Middle frontal gyrus (tissue), 1 donor: ENCODE data around the gene ETNK1.

ENCODE experiments used
- DNase-seq: peaks from one replicate; pipeline ENCODE4 v3.0.0-alpha.2; 2015; ENCODE audit warnings: low spot score; ENCODE audit errors: extremely low spot score

Gene ETNK1

DNA sequence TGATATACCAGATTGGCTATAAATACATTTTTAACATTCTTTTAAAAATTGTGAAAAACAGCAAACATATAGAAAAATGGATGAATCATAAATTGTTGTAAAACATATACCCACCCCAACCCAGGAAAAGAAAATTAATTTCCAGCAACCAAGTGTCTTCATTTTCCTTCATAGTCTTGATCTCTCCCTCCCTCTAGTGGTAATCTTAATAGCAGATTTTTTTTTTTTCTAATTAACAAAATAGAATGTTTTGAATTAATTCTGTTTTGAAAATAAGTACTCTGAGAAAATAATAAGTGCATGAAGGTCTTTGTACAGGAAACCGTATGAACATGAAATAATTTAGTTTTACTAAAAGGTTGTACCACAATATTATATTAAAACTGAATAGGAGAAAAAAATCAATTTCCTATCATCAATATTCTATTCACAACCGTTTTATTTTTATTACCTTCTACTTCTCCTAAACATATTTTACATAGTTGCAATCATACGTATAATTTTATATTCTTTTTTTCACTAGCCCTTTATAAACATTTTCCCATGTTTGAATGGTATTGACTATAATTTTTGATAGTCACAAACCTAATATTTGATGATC is 7.0 kb downstream of the ETNK1 start:
- DNase-seq: no peak

DNA sequence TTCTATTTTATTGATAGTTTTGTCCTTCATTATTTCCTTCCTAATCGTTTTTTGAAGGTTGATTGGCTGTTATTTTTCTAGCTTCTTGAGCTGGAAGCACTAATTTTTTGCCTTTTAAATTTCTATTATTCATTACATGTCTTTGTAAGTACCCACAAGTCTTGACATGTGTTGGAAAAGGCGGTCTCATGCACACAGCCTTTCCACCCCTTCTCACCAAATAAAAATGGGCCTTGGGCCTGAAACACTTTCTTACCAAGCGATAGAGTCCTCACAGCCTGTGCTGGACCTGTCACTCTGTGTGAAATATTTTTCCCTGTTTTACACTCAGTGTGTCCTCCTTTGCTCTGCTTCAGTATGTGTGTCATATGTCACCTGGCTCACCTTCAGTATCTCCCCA is 9.9 kb downstream of the ETNK1 start:
- DNase-seq: no peak

DNA sequence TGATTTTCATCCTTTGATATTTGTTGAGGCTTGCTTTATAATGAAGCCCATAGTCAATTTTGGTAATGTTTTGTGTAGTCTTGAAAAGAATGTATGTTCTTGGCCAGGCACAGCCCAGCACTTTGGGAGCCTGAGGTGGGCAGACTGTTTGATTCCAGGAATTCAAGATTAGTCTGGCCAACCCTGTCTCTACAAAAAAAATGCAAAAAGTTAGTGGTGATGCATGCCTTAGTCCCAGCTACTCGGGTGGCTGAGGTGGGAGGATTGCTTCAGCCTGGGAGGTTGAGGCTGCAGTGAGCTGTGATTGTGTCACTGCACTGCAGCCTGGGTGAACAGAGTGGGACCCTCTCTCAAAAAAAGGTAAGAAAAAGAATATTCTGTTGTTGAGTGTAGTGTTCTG is 10.8 kb downstream of the ETNK1 start:
- DNase-seq: no peak

DNA sequence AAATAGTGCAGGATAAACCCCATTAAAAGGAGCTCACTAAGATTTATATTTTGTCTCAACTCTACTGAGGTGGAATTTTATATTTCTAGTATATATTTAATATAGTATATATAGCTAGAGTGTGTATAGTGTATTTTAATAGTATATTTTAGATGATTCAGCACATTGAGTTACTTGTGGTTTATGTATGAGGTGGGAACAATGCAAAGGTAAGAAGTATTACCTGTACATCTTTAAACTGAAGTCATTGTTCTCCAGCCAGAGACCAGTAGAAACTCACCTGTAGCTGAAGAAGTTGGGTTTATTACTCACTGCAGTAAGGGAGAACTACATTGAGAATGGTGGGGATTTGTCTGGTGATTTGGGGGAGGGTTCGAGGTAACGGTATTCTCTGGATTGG is 15.9 kb downstream of the ETNK1 start:
- DNase-seq: no peak

DNA sequence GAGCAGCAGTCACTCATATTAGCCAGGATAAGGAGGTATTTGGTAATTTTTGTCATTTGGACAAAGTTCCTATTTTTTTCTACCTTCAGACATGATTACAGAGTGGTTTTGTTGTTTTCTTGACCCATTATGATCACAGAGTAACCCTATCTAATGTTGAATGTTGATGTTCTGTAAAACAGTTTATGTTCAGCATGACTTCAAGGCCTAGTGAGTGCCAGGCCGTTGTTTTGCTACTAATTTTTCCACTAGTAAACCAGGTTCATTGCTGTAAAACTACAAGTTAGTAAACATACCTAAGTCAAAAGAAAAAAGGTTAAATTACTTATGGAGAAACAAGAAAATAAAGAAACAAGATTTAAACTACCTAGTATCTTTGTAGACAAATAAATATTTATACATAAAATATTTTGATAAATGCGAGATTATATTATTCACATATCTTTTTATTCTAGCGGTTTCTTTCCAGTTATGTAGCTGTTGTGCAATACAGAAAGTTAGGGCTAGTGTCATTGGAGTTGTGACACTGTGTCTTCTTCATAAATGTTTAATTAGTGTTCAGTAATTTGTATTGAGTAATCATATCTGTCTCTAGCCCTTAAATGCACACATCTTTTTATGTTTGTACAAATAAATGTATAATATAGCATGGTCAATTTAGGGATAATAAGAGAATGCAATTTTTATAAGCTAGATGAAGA is 16.5 kb downstream of the ETNK1 start:
- DNase-seq: no peak

DNA sequence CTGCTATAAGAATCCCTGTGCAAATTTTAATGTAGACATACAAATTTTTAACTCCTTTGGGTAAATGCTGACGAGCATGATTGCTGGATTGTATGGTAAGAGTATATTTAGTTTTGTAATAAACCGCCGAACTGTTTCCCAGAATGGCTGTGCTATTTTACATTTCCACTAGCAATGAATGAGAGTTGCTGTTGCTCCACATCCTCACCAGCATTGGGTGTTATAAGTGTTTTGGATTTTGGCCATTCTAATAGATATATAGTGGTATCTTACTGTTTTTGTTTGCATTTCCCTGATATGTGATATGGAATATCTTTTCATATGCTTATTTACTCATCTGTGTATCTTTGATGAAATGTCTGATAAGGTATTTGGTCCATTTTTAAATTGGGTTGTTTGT is 23.7 kb downstream of the ETNK1 start:
- no peak for DNase-seq

DNA sequence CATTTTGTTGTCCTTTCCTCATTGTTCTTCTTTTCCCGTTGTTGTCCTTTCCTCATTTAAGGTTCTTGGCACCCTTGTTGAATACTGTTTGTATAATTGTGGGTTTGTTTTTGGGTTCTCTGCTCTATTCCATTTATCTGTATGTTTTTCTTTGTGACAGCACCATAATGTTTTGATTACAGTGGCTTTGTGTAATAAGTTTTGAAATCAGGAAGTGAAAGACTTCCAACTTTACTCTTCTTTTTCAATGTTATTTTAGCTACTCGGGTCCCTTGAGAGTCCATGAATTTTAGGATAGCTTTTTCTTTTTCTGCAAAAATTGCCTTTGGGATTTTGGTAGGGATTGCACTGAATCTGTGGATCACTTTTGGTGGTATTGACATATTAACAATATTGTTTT is 28.1 kb downstream of the ETNK1 start:
- DNase-seq: no peak

DNA sequence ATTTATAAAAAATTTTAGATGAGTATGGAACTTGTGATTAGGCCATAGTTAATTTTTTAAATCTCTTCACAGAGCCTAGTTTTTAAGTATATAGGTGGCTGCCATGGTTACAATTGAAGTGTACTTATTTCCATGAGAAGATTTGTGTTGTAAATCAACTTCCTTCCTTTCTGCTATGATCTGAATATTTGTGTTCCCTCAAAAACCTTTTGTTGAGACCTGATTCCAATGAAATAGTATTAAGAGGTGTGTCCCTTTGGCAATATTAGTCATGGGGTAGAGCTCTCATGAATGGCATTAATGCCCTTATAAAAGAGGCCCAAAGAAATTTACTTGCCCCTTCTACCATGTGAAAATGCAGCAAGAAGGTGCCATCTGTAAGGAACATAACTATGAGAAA is 28.8 kb downstream of the ETNK1 start:
- no peak for DNase-seq

DNA sequence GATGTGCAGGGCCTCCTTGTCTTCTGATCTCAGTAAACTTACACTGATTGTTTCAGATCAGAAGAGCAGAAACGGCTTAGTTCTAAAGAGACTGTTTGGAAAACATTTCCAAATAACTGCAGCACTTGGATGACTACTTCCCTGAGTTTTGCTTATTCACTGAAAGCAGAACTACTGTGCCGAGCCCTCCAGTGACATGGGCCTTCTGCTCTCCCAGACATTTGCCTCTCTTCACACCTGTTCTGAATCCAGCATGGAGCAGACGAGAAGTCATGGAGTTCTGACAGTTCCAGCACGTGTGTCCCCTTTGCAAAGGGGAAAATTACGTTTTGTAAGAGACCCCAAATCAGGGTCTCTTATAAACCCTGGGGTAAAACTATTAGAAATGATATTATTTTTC is 31.4 kb downstream of the ETNK1 start:
- no peak for DNase-seq

DNA sequence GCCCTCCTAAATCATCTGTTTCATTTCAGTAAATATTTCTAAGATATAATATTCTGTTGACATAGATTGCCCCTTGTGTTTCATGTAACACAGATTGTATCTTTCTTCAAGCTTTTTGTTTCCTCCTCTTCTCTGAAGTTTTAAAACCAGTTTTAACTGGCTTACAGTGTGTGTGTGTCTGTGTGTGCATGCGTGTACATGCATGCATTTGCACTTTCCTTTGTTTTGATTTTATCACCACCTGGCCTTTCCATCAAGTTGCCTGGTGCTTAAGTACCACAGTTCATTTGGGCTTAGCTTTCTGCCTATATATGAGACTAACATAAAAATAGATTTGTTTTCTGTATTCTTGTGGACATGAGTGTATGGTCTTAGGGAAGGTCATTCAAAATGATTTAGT is 31.9 kb downstream of the ETNK1 start:
- DNase-seq: no peak

DNA sequence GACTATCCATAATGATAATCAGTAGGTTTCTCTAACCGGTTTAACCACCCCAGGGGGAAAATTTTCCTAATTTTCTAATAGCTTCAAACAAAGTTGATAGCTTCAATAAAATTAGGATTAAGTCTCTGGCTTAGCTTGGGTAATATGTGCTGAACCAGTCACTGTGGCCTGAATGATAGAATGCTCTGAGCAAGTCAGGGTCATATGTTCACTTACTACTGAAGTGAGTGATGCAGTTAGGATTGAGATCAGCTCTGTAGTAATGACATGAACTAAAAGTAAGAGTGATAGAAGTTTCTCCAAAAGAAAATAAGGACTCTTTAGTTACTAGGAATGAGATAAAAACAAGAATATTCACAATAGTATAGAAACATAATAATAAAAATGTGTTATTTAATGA is 32.6 kb downstream of the ETNK1 start:
- DNase-seq: no peak

DNA sequence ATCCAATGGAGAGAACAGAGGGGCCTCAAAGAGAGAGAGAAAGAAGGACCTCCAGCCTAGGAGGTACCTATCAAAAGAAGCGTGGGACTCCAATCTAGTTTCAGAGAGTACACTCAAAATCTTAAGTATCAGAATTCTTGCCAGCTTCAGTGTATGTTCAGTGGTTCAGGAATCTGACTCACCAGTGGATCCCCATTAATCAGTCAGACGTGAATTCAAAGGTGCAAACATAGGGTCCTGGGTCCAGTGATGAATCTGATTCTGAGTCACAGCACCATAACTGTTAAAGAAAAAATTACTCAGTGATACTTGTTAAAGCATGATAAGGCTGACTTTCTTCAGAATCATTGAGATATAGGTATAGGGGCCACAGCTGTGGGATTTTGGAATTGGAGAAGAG is 33.2 kb downstream of the ETNK1 start:
- no peak for DNase-seq

DNA sequence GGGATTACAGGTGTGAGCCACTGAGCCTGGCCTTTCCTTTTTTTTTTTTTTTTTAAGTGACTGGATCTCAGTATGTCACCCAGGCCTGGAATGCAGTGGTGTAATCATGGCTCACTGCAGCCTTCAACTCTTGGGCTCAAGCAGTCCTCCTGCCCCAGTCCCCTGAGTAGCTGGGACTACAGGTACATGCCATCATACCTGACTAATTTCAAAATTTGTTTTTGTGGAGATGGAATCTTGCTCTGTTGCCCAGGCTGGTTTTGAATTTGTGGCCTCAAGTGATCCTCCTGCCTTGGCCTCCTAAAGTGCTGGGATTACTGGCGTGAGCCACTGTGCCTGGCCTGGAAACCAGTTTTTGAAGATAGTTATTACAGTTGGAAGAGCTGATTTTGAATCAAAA is 37.4 kb downstream of the ETNK1 start:
- DNase-seq: no peak

DNA sequence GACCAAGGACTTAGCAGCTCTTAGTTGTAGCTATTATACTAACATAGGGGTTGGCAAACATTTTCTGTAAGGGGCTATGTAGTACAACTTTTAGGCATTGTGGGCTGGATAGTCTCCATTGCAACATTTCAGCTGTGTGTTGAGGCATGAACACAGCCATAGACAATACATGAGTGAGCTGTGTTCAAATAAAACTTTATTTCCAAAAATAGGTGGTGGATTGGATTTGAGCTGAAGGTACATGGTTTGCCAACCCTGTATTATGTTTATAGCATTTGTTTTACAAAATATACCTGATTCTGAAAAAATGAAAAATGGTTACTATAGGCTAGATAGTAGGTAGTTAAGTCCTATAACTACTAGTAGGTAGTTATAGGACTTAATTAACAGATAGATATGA is 40.5 kb downstream of the ETNK1 start:
- no peak for DNase-seq

DNA sequence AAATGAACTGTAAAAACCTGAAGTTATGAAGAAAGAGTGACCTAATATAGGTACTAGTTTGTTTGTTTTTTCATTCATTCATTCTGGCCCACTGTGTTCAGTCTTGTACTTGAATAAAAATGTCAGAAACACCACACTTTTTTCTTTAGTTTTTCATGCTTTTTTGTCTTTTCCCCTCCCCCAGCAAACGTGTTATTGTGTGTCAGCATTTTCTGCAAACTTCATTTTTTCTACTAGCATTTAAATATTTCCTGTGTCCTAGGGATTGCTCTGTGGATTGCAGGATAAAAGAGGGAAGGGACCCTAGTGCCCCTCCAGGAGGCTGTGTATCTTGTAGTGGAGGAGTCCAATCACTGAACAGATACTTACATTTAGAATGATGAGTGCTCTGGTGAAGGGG is 42.2 kb downstream of the ETNK1 start:
- no peak for DNase-seq

DNA sequence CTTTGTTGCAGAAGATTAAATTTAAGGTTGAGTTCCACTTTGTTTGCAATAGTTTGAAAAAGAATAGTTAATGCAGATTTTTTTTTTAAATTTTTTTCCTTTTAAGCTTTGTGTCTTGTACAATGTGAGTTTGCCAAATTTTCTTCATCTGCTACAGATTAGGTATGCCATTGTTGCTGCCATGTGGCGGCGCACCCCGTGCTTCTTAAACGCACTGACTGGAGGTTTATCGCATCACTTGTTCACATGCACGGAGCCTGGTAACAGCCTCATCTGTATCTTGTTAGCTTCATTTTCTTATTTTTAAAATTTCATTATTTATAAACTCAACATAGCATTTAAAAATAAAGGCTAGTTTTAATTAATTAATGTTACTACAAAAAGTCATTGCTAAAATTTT is 43.5 kb downstream of the ETNK1 start:
- no peak for DNase-seq

DNA sequence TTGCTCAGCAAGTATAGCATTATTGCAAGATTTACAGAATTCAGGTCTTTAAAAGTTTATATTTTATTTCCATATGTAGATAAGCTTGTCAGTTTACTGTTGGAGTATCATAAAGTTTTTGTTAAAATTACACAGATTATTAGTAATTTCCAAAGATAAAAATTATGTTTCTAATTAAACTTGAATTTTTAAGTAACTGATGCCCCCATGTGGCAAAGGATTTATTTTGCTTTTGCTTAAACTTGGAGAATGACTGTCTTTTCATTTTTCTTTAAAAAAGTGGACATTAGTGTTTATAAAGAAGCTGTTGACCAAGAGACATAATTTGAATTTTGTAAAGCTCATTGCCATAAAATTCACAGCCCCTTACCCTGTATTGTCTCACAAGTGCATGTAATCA is 45.8 kb downstream of the ETNK1 start:
- DNase-seq: no peak

DNA sequence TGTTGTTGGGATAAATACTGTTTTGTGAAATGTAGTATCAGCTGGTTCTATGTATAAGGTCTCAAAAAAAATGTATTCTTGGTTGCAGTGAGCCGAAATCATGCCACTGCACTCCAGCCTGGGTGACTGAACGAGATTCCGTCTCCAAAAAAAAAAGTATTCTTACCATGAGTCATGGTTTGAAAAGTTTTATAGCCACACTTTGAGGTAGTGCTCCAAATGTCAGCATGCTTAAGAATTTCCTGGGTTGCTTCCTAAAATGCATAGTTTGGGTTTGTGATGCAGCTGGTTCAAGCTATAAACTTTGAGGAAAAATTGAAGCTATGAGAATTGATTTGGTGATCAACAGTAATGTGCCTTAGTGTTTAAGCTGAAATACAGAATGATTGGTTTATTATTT is 48.0 kb downstream of the ETNK1 start:
- no peak for DNase-seq

DNA sequence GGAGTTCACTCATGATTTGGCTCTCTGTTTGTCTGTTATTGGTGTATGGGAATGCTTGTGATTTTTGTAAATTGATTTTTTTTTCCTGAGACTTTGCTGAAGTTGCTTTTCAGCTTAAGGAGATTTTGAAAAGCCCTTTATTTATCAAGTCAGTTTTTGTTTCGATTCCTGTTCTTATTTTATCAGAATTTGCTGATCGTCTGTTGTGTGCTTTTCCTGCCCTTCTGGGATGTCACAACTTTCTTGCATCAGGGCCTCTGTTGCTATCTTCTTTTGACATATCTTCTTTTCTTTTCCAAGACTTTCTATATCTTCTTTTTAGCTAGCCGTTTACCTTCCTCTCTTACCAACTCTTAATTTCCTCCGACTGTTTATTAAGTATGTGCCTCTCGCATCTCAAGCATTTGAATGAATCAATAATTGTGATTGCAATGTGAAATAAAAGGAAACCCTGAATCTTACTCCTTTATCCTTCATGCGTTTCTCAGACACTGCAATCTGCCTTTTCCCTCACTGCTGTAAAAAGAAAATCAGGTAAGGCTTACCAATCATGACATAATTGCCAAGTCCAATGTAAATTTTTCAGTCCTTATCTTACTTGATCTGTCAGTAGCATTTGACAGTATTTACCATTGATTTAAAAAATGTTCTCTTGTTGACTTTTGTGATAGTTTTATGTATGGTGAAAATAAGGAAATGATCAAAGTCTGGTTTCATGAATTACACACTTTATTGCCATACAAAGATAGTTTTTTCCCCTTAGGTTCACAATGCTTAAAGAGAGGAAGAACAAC is 53.0 kb downstream of the ETNK1 start:
- no peak for DNase-seq

DNA sequence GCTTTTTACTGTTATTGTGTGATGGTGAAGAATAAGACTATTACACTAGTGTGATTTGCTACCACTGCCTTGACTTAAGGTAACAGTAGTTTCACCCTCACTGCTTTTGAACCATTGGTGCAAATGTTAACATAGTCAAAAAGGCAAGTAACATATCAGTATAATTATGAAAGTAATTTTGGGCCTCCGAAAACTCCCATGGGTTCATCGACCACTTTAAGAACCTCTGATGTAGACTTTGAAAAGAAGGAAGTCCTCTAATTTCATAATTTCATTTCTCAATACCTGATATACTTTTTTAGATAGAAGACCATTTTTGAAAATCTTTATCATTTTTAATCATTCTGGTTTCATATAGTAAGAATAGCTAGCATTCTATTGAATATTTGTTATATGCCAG is 57.7 kb downstream of the ETNK1 start:
- no peak for DNase-seq

DNA sequence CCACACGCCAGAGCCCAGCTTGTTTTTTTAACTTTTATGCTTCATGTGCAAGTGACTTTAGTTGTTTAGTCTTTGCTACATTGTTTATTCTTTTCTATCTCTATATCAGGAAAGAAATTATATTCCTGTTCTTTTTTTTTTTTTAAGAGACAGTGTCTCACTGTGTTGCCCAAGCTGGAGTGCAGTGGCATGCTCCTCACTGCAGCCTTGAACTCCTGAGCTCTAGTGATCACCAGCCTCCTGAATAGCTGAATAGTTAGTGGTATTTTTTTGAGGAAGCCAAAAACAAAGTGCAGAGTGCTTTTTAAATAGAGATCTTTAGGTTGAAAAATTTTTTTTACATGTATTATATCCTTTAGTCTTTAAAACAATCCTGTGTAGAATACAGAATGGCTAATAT is 58.2 kb downstream of the ETNK1 start:
- no peak for DNase-seq

DNA sequence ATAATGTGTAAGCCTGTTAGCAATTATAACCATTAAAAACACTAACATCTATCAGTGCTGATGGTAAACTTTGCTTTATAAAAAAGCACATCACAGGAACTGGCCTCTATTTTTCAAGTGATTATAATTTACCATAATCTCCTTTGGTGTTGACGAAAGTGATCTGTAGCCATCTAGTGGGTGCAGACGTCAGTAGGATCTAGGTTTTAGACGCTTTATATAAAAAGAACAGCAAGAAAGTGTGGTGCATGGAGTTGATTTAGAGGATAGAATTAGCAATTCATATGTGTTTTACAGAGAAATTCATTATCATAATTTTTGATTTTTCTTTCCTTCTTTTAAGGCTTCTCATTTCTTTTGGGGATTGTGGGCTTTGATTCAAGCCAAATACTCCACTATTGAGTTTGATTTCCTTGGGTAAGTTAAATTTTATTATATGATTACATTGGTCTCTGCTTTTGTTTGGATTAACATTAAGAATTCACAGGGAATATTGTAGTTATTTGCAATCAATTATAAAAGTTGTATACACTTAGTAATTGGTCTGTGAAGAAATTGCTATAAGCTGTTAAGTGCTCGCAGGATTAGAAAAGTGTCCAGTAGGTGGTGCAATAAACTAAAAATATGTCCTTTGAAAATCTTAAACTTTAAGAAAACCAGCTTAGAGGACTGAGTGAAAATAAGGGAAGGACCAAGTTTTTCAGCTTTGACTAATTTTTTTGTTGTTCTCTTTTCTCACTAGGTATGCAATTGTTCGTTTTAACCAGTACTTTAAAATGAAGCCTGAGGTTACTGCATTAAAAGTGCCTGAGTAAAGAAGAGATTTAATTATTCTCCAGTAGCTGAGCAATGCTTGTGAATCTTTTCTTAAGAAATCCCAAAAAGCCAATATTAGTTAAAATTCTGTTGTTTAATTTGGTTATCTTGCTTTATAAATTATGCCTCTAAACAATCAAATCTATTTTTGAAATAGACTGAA is 59.5 kb downstream of the ETNK1 start:
- no peak for DNase-seq
